OCI-LY7 (cell line): ENCODE data around the gene CST7. TPM values are rescaled to one million over a fixed set of nuclear protein-coding genes. Genes with fewer than 3 reads are reported as not detected.

Experiments
- BruUV-seq: library from RNA; stranded (reverse); fragments of 400-500 nt; replicated peaks from 2 replicates; lab custom pipeline; 2021; lab: Mats Ljungman, UMichigan
- CTCF ChIA-PET: fragments of 300-600 bp; sonication (Branson Sonifier 250); formaldehyde crosslinking; loops from one replicate; lab custom pipeline; 2022; ENCODE audit warnings: antibody characterized with exemption; ENCODE audit not compliant: unreplicated experiment; lab: Charles Lee
- POLR2A ChIA-PET: fragments of 300-600 bp; sonication (Branson Sonifier 250); formaldehyde crosslinking; loops from one replicate; lab custom pipeline; 2022; ENCODE audit warnings: antibody characterized with exemption; lab: Charles Lee
- DNase-seq: peaks from one replicate; pipeline ENCODE4 v3.0.0-alpha.2; 2015; ENCODE audit warnings: low spot score
- H2AFZ ChIP-seq: fragments of 200-600 bp; sonication (generic), shearing (Covaris generic); 2 replicates; pipeline ENCODE4 v1.6.1; 2014; ENCODE audit warnings: mild to moderate bottlenecking, antibody characterized with exemption, low read length, moderate library complexity
- H3K27ac ChIP-seq: fragments of 200-600 bp; sonication (generic); 2 replicates; pipeline ENCODE4 v1.5.1; 2014; ENCODE audit warnings: mixed run types, low read depth, mild to moderate bottlenecking, moderate library complexity, low read length, inconsistent platforms; ENCODE audit not compliant: poor library complexity, severe bottlenecking
- H3K36me3 ChIP-seq: fragments of 200-600 bp; sonication (generic); 2 replicates; pipeline ENCODE4 v1.6.1; 2014; ENCODE audit warnings: mild to moderate bottlenecking, antibody characterized with exemption, low read length, moderate library complexity, mixed read lengths; ENCODE audit not compliant: insufficient read depth
- H3K4me1 ChIP-seq: fragments of 200-600 bp; sonication (generic); 2 replicates; pipeline ENCODE4 v1.5.1; 2014; ENCODE audit warnings: mild to moderate bottlenecking, low read length; ENCODE audit not compliant: insufficient read depth, poor library complexity, severe bottlenecking
- H3K4me2 ChIP-seq: fragments of 200-600 bp; sonication (generic); 2 replicates; pipeline ENCODE4 v1.6.1; 2014; ENCODE audit warnings: mild to moderate bottlenecking, low read length
- H3K4me3 ChIP-seq: fragments of 200-600 bp; sonication (generic); 2 replicates; pipeline ENCODE4 v1.5.1; 2014; ENCODE audit warnings: mild to moderate bottlenecking, low read depth, low read length; ENCODE audit not compliant: poor library complexity, severe bottlenecking
- H3K79me2 ChIP-seq: fragments of 200-600 bp; sonication (generic); 2 replicates; pipeline ENCODE4 v1.6.1; 2016; ENCODE audit warnings: low read depth, mild to moderate bottlenecking, low read length, moderate library complexity, mixed read lengths; ENCODE audit not compliant: insufficient read depth
- H3K9me2 ChIP-seq: fragments of 200-600 bp; sonication (generic); 2 replicates; pipeline ENCODE4 v1.6.1; 2016; ENCODE audit warnings: mild to moderate bottlenecking, low read length, mixed read lengths; ENCODE audit not compliant: insufficient read depth
- H3K9me3 ChIP-seq: fragments of 200-600 bp; sonication (generic); 2 replicates; pipeline ENCODE4 v1.6.1; 2014; ENCODE audit warnings: mild to moderate bottlenecking, mixed run types, low read length, mixed read lengths
- H4K20me1 ChIP-seq: fragments of 200-600 bp; sonication (generic); 2 replicates; pipeline ENCODE4 v1.6.1; 2014; ENCODE audit warnings: mild to moderate bottlenecking, antibody characterized with exemption, low read length, moderate library complexity, mixed read lengths; ENCODE audit not compliant: insufficient read depth
- EZH2phosphoT487 ChIP-seq: fragments of 200-600 bp; sonication (generic); IDR thresholded peaks from 2 replicates; pipeline ENCODE4 v1.6.1; 2018; ENCODE audit warnings: low read depth, borderline replicate concordance, mild to moderate bottlenecking, mixed run types, antibody characterized with exemption, low read length, moderate library complexity, mixed read lengths
- intact Hi-C: fragments of 100-400 bp; cut with micrococcal nuclease; formaldehyde crosslinking; loops from one replicate; pipeline ENCODE4 v1.10.0; 2022; ENCODE audit not compliant: unreplicated experiment
- total RNA-seq, 2 experiments: library from RNA; depleted of rRNA in 1 of 2; stranded (reverse); fragments of >200 nt in 1 of 2; shearing (Covaris generic) in 1 of 2; gene quantifications; 2 replicates each; pipeline ENCODE4 v1.2.3, GENCODE V29; 2014 to 2022
- TF ChIP-seq, protein P1 (sequence below): fragments of 200-600 bp; sonication (generic); conservative IDR thresholded peaks from 2 replicates; pipeline ENCODE4 v1.5.1; 2014; ENCODE audit warnings: mild to moderate bottlenecking, antibody characterized with exemption, low read length, moderate library complexity, mixed read lengths

CST7 gene
- total RNA-seq, 2 experiments from 2014 or later, result not detected

DNA sequence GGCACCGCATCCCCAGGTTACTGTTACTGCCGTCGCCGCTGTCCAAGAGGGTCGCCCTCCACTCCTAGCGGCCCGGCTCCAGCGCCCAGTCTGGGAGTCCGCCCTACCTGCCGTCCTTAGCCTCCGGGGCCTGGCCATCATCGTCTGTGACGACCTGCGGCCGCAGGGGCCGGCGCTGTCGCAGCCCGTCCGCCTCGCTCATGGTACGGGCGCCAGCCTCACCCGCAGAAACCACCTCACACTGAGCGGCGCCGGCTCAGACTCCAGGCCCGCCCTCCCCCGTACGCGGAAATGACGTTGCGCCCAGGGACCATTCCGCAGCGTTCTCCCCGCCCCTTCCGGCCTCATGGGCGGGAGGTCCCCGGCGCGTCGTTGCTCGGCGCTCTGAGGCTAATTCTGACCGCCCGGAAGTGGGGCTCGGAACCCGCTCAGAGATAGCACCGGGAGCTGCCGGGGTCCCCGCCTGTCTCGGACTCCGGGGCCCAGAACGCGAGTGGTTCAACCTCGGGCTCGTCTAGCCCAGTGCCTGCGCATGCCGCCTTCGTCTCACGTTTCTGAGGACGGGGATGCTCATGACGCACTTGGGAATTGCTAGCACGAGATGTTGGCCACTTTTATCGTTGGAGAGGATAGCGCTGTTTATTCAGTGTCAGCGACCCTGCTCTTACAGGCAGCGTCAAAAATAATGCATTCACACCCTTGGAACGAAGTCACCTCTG is 43.6 kb downstream of the CST7 start, which contains the start of gene APMAP:
Gene APMAP, minus strand, starts transcription at position 265 of the 719 bp plus-strand sequence. Its CDS starts 63 bp downstream, at position 202.
- Histone ChIP-seq H3K4me1 (peaks cover 28% of the 10 kb centered on the region), H3K79me2 (peaks cover 16% of the 10 kb centered on the region; the same call in 1 of the 2 replicates), H4K20me1 (peaks cover 10% of the 10 kb centered on the region), H3K4me3 (peak within 1 kb of the TSS; percentile 86), H3K9me3 (no peaks in the 10 kb centered on the region), H3K4me2 (peak within 1 kb of the TSS; percentile 92), H3K9me2 (no peaks in the 10 kb centered on the region), H3K36me3 (peaks cover 5% of the 10 kb centered on the region; the same call in 1 of the 2 replicates), H3K27ac (peak within 1 kb of the TSS; percentile 63), H2AFZ (peak within 1 kb of the TSS; percentile 80)
- no TSS peak for BruUV-seq
- intact Hi-C loops, result loop anchor here (1.0 to 10.0 kb wide), 3 partner anchors 255 to 632 kb away; partner anchors contain the start of genes NANP and PYGB
- peak; percentile 95 for DNase-seq
- no peak for TF ChIP-seq EZH2phosphoT487
- TF ChIP-seq, protein P1, sequence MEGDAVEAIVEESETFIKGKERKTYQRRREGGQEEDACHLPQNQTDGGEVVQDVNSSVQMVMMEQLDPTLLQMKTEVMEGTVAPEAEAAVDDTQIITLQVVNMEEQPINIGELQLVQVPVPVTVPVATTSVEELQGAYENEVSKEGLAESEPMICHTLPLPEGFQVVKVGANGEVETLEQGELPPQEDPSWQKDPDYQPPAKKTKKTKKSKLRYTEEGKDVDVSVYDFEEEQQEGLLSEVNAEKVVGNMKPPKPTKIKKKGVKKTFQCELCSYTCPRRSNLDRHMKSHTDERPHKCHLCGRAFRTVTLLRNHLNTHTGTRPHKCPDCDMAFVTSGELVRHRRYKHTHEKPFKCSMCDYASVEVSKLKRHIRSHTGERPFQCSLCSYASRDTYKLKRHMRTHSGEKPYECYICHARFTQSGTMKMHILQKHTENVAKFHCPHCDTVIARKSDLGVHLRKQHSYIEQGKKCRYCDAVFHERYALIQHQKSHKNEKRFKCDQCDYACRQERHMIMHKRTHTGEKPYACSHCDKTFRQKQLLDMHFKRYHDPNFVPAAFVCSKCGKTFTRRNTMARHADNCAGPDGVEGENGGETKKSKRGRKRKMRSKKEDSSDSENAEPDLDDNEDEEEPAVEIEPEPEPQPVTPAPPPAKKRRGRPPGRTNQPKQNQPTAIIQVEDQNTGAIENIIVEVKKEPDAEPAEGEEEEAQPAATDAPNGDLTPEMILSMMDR, result no peak
- POLR2A ChIA-PET, result no interaction called here
- CTCF ChIA-PET, result no interaction called here

DNA sequence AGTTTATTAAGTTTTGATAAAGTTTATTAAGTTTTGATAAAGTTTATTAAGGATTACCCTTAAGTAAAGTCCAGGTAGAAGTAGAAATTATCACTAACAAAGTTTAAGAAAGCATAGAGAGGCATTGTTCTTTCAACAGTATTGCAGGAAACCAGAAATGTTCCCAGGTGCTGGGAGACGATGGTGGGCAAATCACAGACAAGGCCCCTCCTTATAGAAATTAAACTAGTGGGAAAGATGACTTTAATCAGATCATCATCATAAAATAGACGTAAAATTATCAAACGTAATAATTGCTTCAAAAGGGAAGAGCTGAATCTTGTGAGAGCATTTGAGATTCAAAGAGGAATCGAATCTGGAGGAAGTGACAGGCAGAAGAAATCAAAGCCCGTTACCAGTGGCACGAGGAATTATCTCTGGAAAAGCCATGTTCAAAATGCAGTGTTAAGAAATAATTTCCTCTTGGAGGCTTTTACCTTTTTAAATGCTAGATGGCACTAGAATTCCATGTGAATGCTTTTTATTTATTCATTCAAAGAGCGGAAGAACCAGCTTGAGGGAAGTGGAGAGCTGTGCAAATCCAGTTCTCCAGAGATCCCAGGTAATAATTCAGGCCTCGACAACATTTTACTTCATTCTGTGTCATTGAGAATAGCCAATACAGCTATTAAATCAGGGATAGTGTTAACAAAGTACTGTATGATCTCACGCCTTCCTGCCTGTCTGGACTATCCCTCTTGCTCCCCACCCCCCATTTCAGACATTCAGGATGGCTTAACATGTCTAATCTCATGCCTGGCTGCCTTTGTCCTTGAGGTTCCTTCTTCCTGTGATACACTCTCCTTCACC is 44.5 kb downstream of the CST7 start:
- Histone ChIP-seq H3K9me2 (no peaks in the 10 kb centered on the region), H3K79me2 (peaks cover 16% of the 10 kb centered on the region; the same call in 1 of the 2 replicates), H3K4me1 (peaks cover 28% of the 10 kb centered on the region), H3K4me2 (peak overlapping the region; percentile 81), H3K36me3 (peaks cover 4% of the 10 kb centered on the region; the same call in 1 of the 2 replicates), H3K27ac (peak overlapping the region; percentile 63), H3K9me3 (no peaks in the 10 kb centered on the region), H3K4me3 (peak overlapping the region; percentile 86), H2AFZ (peak overlapping the region; percentile 80), H4K20me1 (peaks cover 10% of the 10 kb centered on the region)
- peak; percentile 40 for DNase-seq
- BruUV-seq, result no TSS peak
- ChIA-PET CTCF (no interaction called here), POLR2A (interaction anchor here (0.8 kb wide), 1 partner anchor 16 kb away, joined by 3 read pairs; no protein-coding TSS in a partner anchor)
- intact Hi-C loops, result loop anchor here (2.0 to 10.0 kb wide), 4 partner anchors 185 to 631 kb away; partner anchors contain the start of genes NANP and PYGB
- TF ChIP-seq EZH2phosphoT487, result no peak
- TF ChIP-seq, protein P1, result peak; percentile 64
